ENCODE measurements around the gene ZFAND6. TPM values are rescaled to one million over a fixed set of nuclear protein-coding genes. Genes with fewer than 3 reads are reported as not detected.
A peak's percentile ranks its signal among the peaks of the same experiment; 100 is the strongest.

Gene ZFAND6
- total RNA-seq, 1 donor from 2014 or later: 80.1 TPM

- no peaks in the 10 kb centered on the region for H3K4me1 Mint-ChIP-seq (ENCODE audit: low read depth, unreplicated experiment)
- H3K27ac Mint-ChIP-seq (ENCODE audit: unreplicated experiment): peak overlapping the region; percentile 33
- DNase-seq: no peak
Measured at GRCh38 chr15:80026310-80026709, 33.2 kb upstream of the ZFAND6 start.

GRCh38 chr15:80026754-80027153 is 32.7 kb upstream of the ZFAND6 start:
- no peak for DNase-seq
- H3K27ac Mint-ChIP-seq (ENCODE audit: unreplicated experiment): no peak overlapping the region
- TF ChIP-seq CTCF (IDR thresholded peaks at IDR 0.05; ENCODE audit: partially characterized antibody, unreplicated experiment): no peak
- H3K4me3 Mint-ChIP-seq (ENCODE audit: unreplicated experiment): no peak overlapping the region
- peaks cover 5% of the 10 kb centered on the region for H3K9me3 Mint-ChIP-seq (ENCODE audit: unreplicated experiment)
- no peaks in the 10 kb centered on the region for H3K4me1 Mint-ChIP-seq (ENCODE audit: low read depth, unreplicated experiment)
- peaks cover 6% of the 10 kb centered on the region for H3K27me3 Mint-ChIP-seq (ENCODE audit: unreplicated experiment)
- no peaks in the 10 kb centered on the region for H3K36me3 Mint-ChIP-seq (ENCODE audit: unreplicated experiment)

More at GRCh38 chr15:80026310-80026709, 33.2 kb upstream of the ZFAND6 start:
- Mint-ChIP-seq H3K36me3 (ENCODE audit: unreplicated experiment) (no peaks in the 10 kb centered on the region), H3K4me3 (ENCODE audit: unreplicated experiment) (no peak overlapping the region), H3K9me3 (ENCODE audit: unreplicated experiment) (peaks cover 3% of the 10 kb centered on the region), H3K27me3 (ENCODE audit: unreplicated experiment) (peaks cover 6% of the 10 kb centered on the region)
- no peak for TF ChIP-seq CTCF (IDR thresholded peaks at IDR 0.05; ENCODE audit: partially characterized antibody, unreplicated experiment)

GRCh38 chr15:80028937-80029336 is 30.5 kb upstream of the ZFAND6 start:
- DNase-seq: no peak
- Mint-ChIP-seq H3K9me3 (ENCODE audit: unreplicated experiment) (peaks cover 3% of the 10 kb centered on the region), H3K36me3 (ENCODE audit: unreplicated experiment) (no peaks in the 10 kb centered on the region), H3K27ac (ENCODE audit: unreplicated experiment) (no peak overlapping the region), H3K4me3 (ENCODE audit: unreplicated experiment) (no peak overlapping the region), H3K27me3 (ENCODE audit: unreplicated experiment) (peaks cover 6% of the 10 kb centered on the region), H3K4me1 (ENCODE audit: low read depth, unreplicated experiment) (peaks cover 5% of the 10 kb centered on the region)
- no peak for TF ChIP-seq CTCF (IDR thresholded peaks at IDR 0.05; ENCODE audit: partially characterized antibody, unreplicated experiment)

GRCh38 chr15:80031841-80032240 is 27.6 kb upstream of the ZFAND6 start:
- H3K4me3 Mint-ChIP-seq (ENCODE audit: unreplicated experiment): no peak overlapping the region
- no peak for TF ChIP-seq CTCF (IDR thresholded peaks at IDR 0.05; ENCODE audit: partially characterized antibody, unreplicated experiment)
- peaks cover 3% of the 10 kb centered on the region for H3K9me3 Mint-ChIP-seq (ENCODE audit: unreplicated experiment)
- no peak for DNase-seq
- no peaks in the 10 kb centered on the region for H3K36me3 Mint-ChIP-seq (ENCODE audit: unreplicated experiment)
- H3K27ac Mint-ChIP-seq (ENCODE audit: unreplicated experiment): no peak overlapping the region
- H3K4me1 Mint-ChIP-seq (ENCODE audit: low read depth, unreplicated experiment): peaks cover 15% of the 10 kb centered on the region
- no peaks in the 10 kb centered on the region for H3K27me3 Mint-ChIP-seq (ENCODE audit: unreplicated experiment)

- DNase-seq: no peak
- H3K36me3 Mint-ChIP-seq (ENCODE audit: unreplicated experiment): no peaks in the 10 kb centered on the region
- H3K27me3 Mint-ChIP-seq (ENCODE audit: unreplicated experiment): no peaks in the 10 kb centered on the region
- no peak for TF ChIP-seq CTCF (IDR thresholded peaks at IDR 0.05; ENCODE audit: partially characterized antibody, unreplicated experiment)
- H3K9me3 Mint-ChIP-seq (ENCODE audit: unreplicated experiment): peaks cover 3% of the 10 kb centered on the region
- H3K27ac Mint-ChIP-seq (ENCODE audit: unreplicated experiment): no peak overlapping the region
- no peak overlapping the region for H3K4me3 Mint-ChIP-seq (ENCODE audit: unreplicated experiment)
- peaks cover 15% of the 10 kb centered on the region for H3K4me1 Mint-ChIP-seq (ENCODE audit: low read depth, unreplicated experiment)
Measured at GRCh38 chr15:80034629-80035028, 24.8 kb upstream of the ZFAND6 start.
